ENCODE results near the gene HDAC9. TPM values are rescaled to one million over a fixed set of nuclear protein-coding genes. Genes with fewer than 3 reads are reported as not detected.

Gene HDAC9
- total RNA-seq, 1 experiment from 2014 or later = 14.7 TPM

DNA sequence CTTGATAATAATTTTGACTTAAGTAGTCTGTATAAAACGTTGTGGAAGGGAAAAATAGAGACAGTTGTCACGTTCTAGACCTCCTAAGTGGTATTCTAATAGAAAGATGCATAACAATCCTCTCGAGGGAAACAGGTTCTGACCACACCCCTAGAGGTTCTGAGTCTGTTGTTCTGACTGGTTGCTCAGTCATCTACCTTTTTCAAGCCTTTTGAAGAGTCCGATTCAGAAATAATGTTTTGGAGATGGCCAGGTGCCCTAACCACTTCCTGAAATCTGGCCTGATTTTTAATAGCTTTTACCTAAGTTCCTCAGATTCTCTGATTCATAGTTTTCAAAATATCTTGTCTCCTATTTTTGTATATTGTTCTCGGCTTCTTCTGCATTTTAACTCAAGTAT lies 175.6 kb downstream of the HDAC9 start:
- H3K79me2 ChIP-seq (ENCODE audit: low read depth) = no peaks in the 10 kb centered on the region
- H3K4me1 ChIP-seq (replicated peaks; ENCODE audit: insufficient read depth) = no peaks in the 10 kb centered on the region
- H3K9me3 ChIP-seq (ENCODE audit: insufficient read depth, low read depth) = no peaks in the 10 kb centered on the region
- H3K27me3 ChIP-seq (ENCODE audit: insufficient read depth, low read depth) = no peaks in the 10 kb centered on the region
- no peak overlapping the region for H3K4me3 ChIP-seq
- CTCF ChIA-PET = interaction anchor here (0.6 kb wide), 1 partner anchor 319 kb away, joined by 3 read pairs; no protein-coding TSS in a partner anchor
- intact Hi-C loops (cut with micrococcal nuclease; ENCODE audit: unreplicated experiment) = no loop called here
- no TSS peak for BruUV-seq (replicated peaks)
- H3K27ac ChIP-seq = no peak overlapping the region
- H3K9me2 ChIP-seq (ENCODE audit: insufficient read depth) = no peaks in the 10 kb centered on the region
- no peak overlapping the region for H2AFZ ChIP-seq
- no peaks in the 10 kb centered on the region for H3K36me3 ChIP-seq (ENCODE audit: low read depth)
- DNase-seq = no peak
- H3F3A ChIP-seq (ENCODE audit: insufficient read depth, low read depth) = no peaks in the 10 kb centered on the region
- H4K20me1 ChIP-seq (ENCODE audit: insufficient read depth) = no peaks in the 10 kb centered on the region
- POLR2A ChIA-PET (ENCODE audit: unreplicated experiment) = no interaction called here
- no peak for TF ChIP-seq EZH2 (IDR thresholded peaks at IDR 0.05; ENCODE audit: low read depth)
- TF ChIP-seq CTCF (conservative IDR thresholded peaks at IDR 0.05) = no peak
- H3K4me2 ChIP-seq = no peak overlapping the region

- Histone ChIP-seq H3K27me3 (ENCODE audit: insufficient read depth, low read depth) (no peaks in the 10 kb centered on the region), H3K9me3 (ENCODE audit: insufficient read depth, low read depth) (0 out of 2 replicates have a peak, but pooled peaks cover 4% of the 10 kb centered on the region), H3F3A (ENCODE audit: insufficient read depth, low read depth) (no peaks in the 10 kb centered on the region), H3K9me2 (ENCODE audit: insufficient read depth) (no peaks in the 10 kb centered on the region), H2AFZ (no peak overlapping the region), H3K36me3 (ENCODE audit: low read depth) (no peaks in the 10 kb centered on the region), H3K79me2 (ENCODE audit: low read depth) (no peaks in the 10 kb centered on the region), H3K4me2 (no peak overlapping the region), H3K4me3 (no peak overlapping the region), H3K4me1 (replicated peaks; ENCODE audit: insufficient read depth) (no peaks in the 10 kb centered on the region), H3K27ac (no peak overlapping the region), H4K20me1 (ENCODE audit: insufficient read depth) (no peaks in the 10 kb centered on the region)
- intact Hi-C loops (cut with micrococcal nuclease; ENCODE audit: unreplicated experiment) = no loop called here
- ChIA-PET CTCF (no interaction called here), POLR2A (ENCODE audit: unreplicated experiment) (no interaction called here)
- DNase-seq = no peak
- BruUV-seq (replicated peaks) = no TSS peak
- TF ChIP-seq CTCF (conservative IDR thresholded peaks at IDR 0.05) = no peak
- no peak for TF ChIP-seq EZH2 (IDR thresholded peaks at IDR 0.05; ENCODE audit: low read depth)
Measured at GRCh38 chr7:18675579-18675978, 180.0 kb downstream of the HDAC9 start.

GRCh38 chr7:18679261-18679660 lies 183.7 kb downstream of the HDAC9 start:
- Histone ChIP-seq H3K4me1 (replicated peaks; ENCODE audit: insufficient read depth) (no peaks in the 10 kb centered on the region), H3K4me3 (no peak overlapping the region), H3K9me2 (ENCODE audit: insufficient read depth) (no peaks in the 10 kb centered on the region), H4K20me1 (ENCODE audit: insufficient read depth) (no peaks in the 10 kb centered on the region), H3F3A (ENCODE audit: insufficient read depth, low read depth) (no peaks in the 10 kb centered on the region), H3K27ac (no peak overlapping the region), H3K36me3 (ENCODE audit: low read depth) (no peaks in the 10 kb centered on the region), H3K79me2 (ENCODE audit: low read depth) (no peaks in the 10 kb centered on the region), H3K4me2 (no peak overlapping the region), H2AFZ (no peak overlapping the region), H3K27me3 (ENCODE audit: insufficient read depth, low read depth) (no peaks in the 10 kb centered on the region), H3K9me3 (ENCODE audit: insufficient read depth, low read depth) (0 out of 2 replicates have a peak, but pooled peaks cover 4% of the 10 kb centered on the region)
- POLR2A ChIA-PET (ENCODE audit: unreplicated experiment) = no interaction called here
- no peak for DNase-seq
- BruUV-seq (replicated peaks) = no TSS peak
- intact Hi-C loops (cut with micrococcal nuclease; ENCODE audit: unreplicated experiment) = no loop called here
- no peak for TF ChIP-seq EZH2 (IDR thresholded peaks at IDR 0.05; ENCODE audit: low read depth)
- TF ChIP-seq CTCF (conservative IDR thresholded peaks at IDR 0.05) = no peak
- CTCF ChIA-PET = no interaction called here

All from PC-9 (cell line).